Measurements from ENCODE around the gene ATP6V0B.

ATP6V0B gene

GRCh38 chr1:43981135-43981491, 6.4 kb downstream of the ATP6V0B start:
- DNase-seq (ENCODE audit: extremely low read depth, low read depth), result no peak
- no peak for TF ChIP-seq CTCF (IDR thresholded peaks at IDR 0.05; ENCODE audit: low read depth, low read length)

DNA sequence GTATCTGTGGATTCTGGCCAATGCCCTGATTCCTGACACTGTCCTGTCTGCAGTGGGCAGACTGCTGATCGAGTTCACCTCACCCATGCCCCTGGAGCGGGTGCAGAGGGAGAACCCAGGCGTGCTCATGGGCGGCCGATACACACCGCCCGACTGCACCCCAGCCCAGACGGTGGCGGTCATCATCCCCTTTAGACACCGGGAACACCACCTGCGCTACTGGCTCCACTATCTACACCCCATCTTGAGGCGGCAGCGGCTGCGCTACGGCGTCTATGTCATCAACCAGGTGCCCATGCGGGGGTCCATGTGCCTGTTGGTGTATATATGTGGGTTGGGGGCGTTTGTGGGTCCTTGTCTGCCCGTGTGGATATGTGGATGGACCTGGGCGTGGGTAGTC, 6.9 kb downstream of the ATP6V0B start:
- no peak for TF ChIP-seq CTCF (IDR thresholded peaks at IDR 0.05; ENCODE audit: low read depth, low read length)
- DNase-seq (ENCODE audit: extremely low read depth, low read depth), result no peak

DNA sequence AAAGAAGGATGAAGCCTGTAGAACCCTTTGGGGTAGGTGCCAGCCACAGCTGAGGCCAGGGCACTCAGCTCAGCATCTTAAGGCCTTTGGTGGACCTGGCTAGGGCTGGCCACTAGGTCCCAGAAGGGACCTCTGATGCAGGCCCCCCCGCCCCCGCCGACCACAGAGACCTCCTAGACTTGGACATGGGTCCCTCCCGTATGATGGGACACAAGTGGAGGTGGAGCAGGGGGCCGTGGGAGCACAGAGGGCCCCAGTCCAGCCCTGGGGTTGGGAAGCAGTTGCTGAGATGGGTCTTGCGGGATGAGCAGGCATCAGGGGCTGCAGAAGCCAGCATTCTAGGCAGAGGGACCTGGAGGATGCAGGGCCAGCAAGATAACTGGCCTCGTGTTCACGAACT, 7.5 kb downstream of the ATP6V0B start:
- no peak for TF ChIP-seq CTCF (IDR thresholded peaks at IDR 0.05; ENCODE audit: low read depth, low read length)
- no peak for DNase-seq (ENCODE audit: extremely low read depth, low read depth)

- TF ChIP-seq CTCF (IDR thresholded peaks at IDR 0.05; ENCODE audit: low read depth, low read length), result no peak
- DNase-seq (ENCODE audit: extremely low read depth, low read depth), result no peak
These were observed 8.0 kb downstream of the ATP6V0B start for GRCh38 chr1:43982808-43983207.

DNA sequence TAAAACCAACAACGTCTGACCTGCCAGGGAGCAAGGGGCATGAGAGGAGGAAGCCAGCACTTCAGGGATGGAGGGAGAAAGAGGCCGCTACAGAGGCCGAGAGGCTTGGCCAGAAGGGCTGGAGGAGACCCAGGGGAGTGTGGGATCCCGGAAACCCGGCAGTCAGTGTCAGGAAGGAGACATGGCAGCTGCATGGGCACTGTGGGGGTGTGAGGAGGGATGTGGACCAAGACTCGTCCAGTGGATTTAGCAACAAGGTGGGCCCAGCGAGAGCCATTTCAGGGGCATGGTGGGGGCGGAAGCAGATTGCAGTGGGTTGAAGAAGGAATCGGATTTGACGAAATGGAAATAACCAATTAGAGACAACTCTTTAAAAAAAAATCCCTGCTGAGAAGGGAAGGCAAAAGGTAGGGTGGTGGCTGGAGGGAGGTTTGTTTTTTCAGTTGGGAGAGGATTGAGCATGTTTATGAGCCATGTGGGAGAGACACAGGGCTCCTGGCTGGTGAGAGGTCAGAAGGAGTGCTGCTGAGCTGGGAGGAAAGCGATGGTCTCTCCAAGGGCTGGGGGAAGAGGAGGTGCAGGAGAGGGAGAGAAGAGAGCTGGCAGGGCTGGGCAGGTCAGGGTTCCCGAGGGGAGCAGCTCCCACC, 8.6 kb downstream of the ATP6V0B start:
- DNase-seq (ENCODE audit: extremely low read depth, low read depth), result no peak
- no peak for TF ChIP-seq CTCF (IDR thresholded peaks at IDR 0.05; ENCODE audit: low read depth, low read length)

DNA sequence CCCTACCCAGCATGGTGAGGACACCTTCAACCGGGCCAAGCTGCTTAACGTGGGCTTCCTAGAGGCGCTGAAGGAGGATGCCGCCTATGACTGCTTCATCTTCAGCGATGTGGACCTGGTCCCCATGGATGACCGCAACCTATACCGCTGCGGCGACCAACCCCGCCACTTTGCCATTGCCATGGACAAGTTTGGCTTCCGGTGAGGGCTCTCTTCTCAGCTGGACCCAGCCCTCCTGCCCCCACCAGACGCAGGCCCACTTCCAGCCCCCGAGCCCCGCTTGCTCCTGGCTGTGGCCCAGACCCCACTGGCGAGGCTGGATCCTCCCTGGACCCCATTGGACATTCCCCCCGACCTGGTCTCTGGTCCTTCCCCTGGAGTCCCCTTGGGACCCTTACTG, 10.1 kb downstream of the ATP6V0B start:
- no peak for TF ChIP-seq CTCF (IDR thresholded peaks at IDR 0.05; ENCODE audit: low read depth, low read length)
- no peak for DNase-seq (ENCODE audit: extremely low read depth, low read depth)

GRCh38 chr1:43985984-43986595, 11.3 kb downstream of the ATP6V0B start:
- DNase-seq (ENCODE audit: extremely low read depth, low read depth), result no peak
- no peak for TF ChIP-seq CTCF (IDR thresholded peaks at IDR 0.05; ENCODE audit: low read depth, low read length)

All from AG09319 (cell line).